HG03521 (cell line): ENCODE data around the gene LUC7L.
A peak's percentile ranks its signal among the peaks of the same experiment; 100 is the strongest.
"Not testable (repeated sequence)": the region's sequence is repeated elsewhere in the genome, so short reads cannot be mapped to it uniquely, and the experiment has no call there.

Experiments
- ATAC-seq: cut with Tn5 transposase; IDR thresholded peaks from one replicate; pipeline ENCODE4 v1.9.1; 2021; ENCODE audit warnings: mild to moderate bottlenecking, moderate library complexity; ENCODE audit not compliant: unreplicated experiment

Gene LUC7L

GRCh38 chr16:167122-167690 lies 62.0 kb downstream of the LUC7L start:
- no peak for ATAC-seq

DNA sequence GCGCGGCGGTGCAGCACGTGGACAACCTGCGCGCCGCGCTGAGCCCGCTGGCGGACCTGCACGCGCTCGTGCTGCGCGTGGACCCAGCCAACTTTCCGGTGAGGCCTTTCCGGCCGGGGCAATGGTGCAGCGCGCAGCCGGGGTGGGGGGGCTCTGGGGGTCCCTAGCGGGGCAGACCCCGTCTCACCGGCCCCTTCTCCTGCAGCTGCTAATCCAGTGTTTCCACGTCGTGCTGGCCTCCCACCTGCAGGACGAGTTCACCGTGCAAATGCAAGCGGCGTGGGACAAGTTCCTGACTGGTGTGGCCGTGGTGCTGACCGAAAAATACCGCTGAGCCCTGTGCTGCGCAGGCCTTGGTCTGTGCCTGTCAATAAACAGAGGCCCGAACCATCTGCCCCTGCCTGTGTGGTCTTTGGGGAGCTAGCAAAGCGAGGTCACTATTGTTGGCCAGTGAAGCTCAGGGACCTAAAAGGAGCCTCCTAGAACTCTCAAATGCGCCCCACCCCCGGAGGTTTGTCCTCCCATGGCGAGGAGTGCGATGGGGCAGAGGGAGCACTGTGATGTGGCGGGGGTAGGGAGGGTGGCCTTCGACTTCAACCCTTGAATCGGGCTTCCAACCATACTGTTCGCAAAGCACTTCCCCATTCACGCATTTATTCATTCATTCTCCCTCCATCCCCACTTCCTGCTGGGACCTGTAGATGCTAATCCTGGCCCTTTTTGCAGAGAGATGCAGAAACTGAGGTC lies 62.7 kb downstream of the LUC7L start:
- no peak for ATAC-seq

- no peak for ATAC-seq
Observed at GRCh38 chr16:165539-166374, 63.5 kb downstream of the LUC7L start, which contains the start of gene HBM. TSS of gene HBM (plus strand) at chr16:165978. CDS start at chr16:165998, 20 bp downstream.

- no peak for ATAC-seq
Observed at GRCh38 chr16:164827-165538, 64.3 kb downstream of the LUC7L start.

DNA sequence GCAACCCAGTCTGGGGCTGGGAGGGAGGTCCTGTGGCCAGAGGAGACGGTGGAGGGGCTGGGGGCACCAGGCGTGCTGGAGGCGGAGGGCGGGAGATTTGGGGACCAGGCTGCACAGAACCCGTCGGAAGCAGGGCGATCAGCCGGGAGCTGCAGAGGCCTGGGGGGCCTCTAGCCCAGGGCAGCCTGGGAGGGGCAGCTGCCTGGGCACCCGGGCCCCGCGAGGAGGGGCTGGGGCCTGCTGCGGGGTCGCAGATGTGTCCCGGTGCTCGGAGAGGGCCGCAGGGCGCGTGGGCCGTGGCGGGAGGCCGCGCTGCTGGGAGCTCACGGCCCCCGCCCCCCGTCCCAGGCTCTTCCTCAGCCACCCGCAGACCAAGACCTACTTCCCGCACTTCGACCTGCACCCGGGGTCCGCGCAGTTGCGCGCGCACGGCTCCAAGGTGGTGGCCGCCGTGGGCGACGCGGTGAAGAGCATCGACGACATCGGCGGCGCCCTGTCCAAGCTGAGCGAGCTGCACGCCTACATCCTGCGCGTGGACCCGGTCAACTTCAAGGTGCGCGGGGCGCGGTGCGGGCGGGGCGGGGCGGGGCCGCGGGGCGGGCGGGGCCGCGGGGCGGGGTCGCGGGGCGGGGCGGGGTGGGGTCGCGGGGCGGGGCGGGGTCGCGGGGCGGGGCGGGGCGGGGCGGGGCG lies 65.0 kb downstream of the LUC7L start:
- ATAC-seq, result not testable (repeated sequence)

DNA sequence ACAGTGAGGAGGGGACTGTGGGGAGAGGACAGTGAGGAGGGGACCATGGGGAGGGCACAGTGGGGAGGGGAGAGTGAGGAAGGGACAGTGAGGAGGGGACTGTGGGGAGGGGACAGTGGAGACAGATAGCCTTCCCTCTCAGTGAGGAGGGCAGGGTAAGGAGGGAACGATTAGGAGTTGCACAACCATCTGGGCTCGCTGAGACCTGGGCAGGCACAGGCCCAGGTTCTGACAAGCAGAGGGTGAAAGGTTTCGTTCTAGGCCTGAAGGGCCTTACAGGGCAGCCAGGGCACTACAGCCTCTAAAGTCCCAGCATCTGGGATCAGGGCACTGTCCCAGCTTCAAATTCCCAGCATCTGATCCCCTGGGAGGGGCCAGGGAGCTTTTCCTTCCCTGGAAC lies 65.6 kb downstream of the LUC7L start:
- not testable (repeated sequence) for ATAC-seq

DNA sequence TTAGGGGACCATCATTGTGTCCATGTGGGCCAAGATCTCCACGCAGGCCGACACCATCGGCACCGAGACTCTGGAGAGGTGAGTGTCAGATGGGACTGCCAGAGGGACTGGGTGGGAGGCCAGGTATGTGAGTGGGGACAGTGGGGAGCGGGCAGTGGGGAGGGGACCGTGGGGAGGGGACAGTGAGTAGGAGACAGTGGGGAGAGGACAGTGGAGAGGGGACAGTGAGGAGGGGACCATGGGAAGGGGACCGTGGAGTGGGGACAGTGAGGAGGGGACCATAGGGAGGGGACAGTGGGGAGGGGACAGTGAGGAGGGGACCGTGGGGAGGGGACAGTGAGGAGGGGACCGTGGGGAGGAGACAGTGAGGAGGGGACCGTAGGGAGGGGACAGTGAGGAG lies 66.1 kb downstream of the LUC7L start:
- ATAC-seq, result not testable (repeated sequence)

GRCh38 chr16:162271-162991 lies 66.8 kb downstream of the LUC7L start:
- no peak for ATAC-seq

DNA sequence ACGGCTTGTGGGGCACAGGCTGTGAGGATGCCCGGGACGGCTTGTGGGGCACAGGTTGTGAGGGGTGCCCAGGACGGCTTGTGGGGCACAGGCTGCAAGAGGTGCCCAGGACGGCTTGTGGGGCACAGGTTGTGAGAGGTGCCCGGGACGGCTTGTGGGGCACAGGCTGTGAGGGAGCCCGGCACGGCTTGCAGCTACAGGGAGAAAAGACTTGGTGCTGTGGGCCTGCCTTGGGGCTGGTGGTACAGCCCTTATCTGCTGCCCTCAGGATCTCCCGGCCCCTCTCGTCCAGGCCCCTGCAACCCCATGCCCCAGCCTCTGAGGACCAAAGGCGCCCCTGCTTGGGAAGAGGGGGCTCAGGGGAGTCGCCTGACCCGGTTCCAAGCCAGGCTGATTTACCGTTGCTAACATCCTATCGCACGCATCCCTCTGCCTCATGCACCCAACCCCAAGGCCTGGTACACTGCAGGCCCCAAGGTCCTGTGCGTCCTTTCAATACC lies 68.5 kb downstream of the LUC7L start:
- ATAC-seq, result no peak

GRCh38 chr16:160242-160641 lies 69.0 kb downstream of the LUC7L start:
- ATAC-seq, result not testable (repeated sequence)

- no peak for ATAC-seq
Observed at GRCh38 chr16:159136-159849, 70.0 kb downstream of the LUC7L start.

- ATAC-seq, result no peak
Observed at GRCh38 chr16:155031-155398, 74.2 kb downstream of the LUC7L start.

GRCh38 chr16:154217-155030 lies 74.8 kb downstream of the LUC7L start:
- peak; percentile 40 for ATAC-seq

DNA sequence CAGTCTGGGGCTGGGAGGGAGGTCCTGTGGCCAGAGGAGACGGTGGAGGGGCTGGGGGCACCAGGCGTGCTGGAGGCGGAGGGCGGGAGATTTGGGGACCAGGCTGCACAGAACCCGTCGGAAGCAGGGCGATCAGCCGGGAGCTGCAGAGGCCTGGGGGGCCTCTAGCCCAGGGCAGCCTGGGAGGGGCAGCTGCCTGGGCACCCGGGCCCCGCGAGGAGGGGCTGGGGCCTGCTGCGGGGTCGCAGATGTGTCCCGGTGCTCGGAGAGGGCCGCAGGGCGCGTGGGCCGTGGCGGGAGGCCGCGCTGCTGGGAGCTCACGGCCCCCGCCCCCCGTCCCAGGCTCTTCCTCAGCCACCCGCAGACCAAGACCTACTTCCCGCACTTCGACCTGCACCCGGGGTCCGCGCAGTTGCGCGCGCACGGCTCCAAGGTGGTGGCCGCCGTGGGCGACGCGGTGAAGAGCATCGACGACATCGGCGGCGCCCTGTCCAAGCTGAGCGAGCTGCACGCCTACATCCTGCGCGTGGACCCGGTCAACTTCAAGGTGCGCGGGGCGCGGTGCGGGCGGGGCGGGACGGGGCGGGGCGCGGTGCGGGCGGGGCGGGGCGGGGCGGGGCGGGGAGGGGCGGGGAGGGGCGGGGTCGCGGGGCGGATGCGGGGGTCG lies 75.6 kb downstream of the LUC7L start:
- peak; percentile 21 for ATAC-seq

DNA sequence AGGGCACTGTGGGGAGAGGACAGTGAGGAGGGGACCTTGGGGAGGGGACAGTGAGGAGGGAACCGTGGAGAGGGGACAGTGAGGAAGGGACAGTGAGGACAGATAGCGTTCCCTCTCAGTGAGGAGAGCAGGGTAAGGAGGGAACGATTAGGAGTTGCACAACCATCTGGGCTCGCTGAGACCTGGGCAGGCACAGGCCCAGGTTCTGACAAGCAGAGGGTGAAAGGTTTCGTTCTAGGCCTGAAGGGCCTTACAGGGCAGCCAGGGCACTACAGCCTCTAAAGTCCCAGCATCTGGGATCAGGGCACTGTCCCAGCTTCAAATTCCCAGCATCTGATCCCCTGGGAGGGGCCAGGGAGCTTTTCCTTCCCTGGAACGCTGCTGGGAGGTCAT lies 76.1 kb downstream of the LUC7L start:
- ATAC-seq, result not testable (repeated sequence)

DNA sequence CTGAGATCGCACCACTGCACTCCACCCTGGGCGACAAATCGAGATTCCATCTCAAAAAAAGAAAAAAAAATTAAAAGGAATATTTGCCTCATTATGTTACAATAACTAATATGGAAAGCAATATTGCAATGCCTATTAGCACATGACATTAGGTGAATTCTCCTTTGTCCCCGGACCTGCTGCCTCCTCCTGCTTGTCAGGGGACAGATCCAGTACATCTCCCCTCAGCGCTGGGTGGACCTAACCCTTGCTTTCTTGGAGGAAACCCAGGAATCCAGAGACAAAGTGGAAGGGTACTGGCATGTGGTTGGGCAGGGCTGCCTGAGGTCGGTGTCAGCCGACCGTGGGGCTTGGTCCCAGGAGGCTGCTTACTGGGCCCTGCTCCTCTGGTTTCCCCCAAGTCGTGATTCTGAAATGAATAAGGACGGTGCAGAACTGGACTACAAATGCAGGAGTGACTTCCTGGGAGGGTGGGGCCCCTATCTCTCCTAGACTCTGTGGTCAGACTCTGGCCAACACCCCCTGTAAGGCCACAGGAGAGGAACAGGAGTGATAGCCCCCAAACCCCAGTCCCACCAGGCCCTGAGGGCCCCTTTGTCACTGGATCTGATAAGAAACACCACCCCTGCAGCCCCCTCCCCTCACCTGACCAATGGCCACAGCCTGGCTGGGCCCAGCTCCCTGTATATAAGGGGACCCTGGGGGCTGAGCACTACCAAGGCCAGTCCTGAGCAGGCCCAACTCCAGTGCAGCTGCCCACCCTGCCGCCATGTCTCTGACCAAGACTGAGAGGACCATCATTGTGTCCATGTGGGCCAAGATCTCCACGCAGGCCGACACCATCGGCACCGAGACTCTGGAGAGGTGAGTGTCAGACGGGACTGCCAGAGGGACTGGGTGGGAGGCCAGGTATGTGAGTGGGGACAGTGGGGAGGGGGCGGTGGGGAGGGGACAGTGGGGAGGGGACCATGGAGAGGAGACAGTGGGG lies 76.8 kb downstream of the LUC7L start, which contains the start of gene HBZ:
HBZ (plus strand) TSS at position 504 of the 988 bp plus-strand sequence; CDS start at position 770, 266 bp downstream.
- no peak for ATAC-seq
